Common myeloid progenitor, CD34-positive (primary cell): ENCODE data around the gene C1orf52.

Experiments
- CTCF ChIA-PET: fragments of 350-600 bp; sonication (Branson Sonifier 250); formaldehyde crosslinking; loops from one replicate; lab custom pipeline; 2021; ENCODE audit warnings: antibody characterized with exemption; lab: Charles Lee
- POLR2A ChIA-PET: fragments of 350-600 bp; sonication (Branson Sonifier 250); formaldehyde crosslinking; loops from one replicate; lab custom pipeline; 2021; ENCODE audit warnings: antibody characterized with exemption; lab: Charles Lee
- DNase-seq, 3 donors: peaks; one replicate each; pipeline versions ENCODE4 v3.0.0 to v3.0.0-alpha.2; 2013
- H3K27ac ChIP-seq, 2 experiments: 1 replicate in 1 of 2; 2 replicates in 1 of 2; pipeline ENCODE4 v1.7.0; 2013; ENCODE audit warnings: inconsistent platforms in 2 of 2, low read length in 2 of 2, mild to moderate bottlenecking in 2 of 2, low read depth in 1 of 2, moderate library complexity in 1 of 2; ENCODE audit not compliant: severe bottlenecking in 2 of 2, insufficient read depth in 1 of 2, poor library complexity in 1 of 2
- H3K27me3 ChIP-seq, 5 experiments: replicated peaks in 2 of 5; 1 replicate in 3 of 5; 2 replicates in 2 of 5; pipeline versions ENCODE4 v1.6.1 to v1.7.0; 2013; ENCODE audit warnings: low read length in 4 of 5, mild to moderate bottlenecking in 2 of 5, moderate library complexity in 2 of 5, inconsistent platforms in 1 of 5; ENCODE audit not compliant: insufficient read depth in 5 of 5, control insufficient read depth in 4 of 5
- H3K36me3 ChIP-seq, 4 experiments: 1 replicate in 2 of 4; 2 replicates in 2 of 4; pipeline versions ENCODE4 v1.6.1 to v1.7.0; 2013; ENCODE audit warnings: low read length in 3 of 4, control low read depth in 1 of 4, mild to moderate bottlenecking in 1 of 4; ENCODE audit not compliant: control insufficient read depth in 4 of 4, insufficient read depth in 4 of 4
- H3K4me1 ChIP-seq, 4 experiments: 1 replicate in 3 of 4; 2 replicates in 1 of 4; pipeline versions ENCODE4 v1.6.1 to v1.7.1; 2013; ENCODE audit warnings: low read length in 3 of 4, mild to moderate bottlenecking in 3 of 4, control low read depth in 1 of 4, inconsistent platforms in 1 of 4, moderate library complexity in 1 of 4; ENCODE audit not compliant: control insufficient read depth in 4 of 4, insufficient read depth in 4 of 4; ENCODE audit errors: control extremely low read depth in 1 of 4
- H3K4me3 ChIP-seq, 7 experiments: 1 replicate in 4 of 7; 2 replicates in 3 of 7; pipeline versions ENCODE4 v1.5.1 to v1.7.0; 2013; ENCODE audit warnings: mild to moderate bottlenecking in 7 of 7, low read length in 6 of 7, moderate library complexity in 6 of 7, inconsistent platforms in 2 of 7, low read depth in 2 of 7, control low read depth in 1 of 7; ENCODE audit not compliant: insufficient read depth in 4 of 7, control insufficient read depth in 1 of 7; ENCODE audit errors: extremely low read depth in 1 of 7
- H3K9me3 ChIP-seq, 5 experiments: 1 replicate in 4 of 5; 2 replicates in 1 of 5; pipeline versions ENCODE4 v1.6.1 to v1.7.1; 2013; ENCODE audit warnings: low read length in 4 of 5, mild to moderate bottlenecking in 2 of 5, inconsistent platforms in 1 of 5, low read depth in 1 of 5, moderate library complexity in 1 of 5; ENCODE audit not compliant: control insufficient read depth in 4 of 5, insufficient read depth in 2 of 5; ENCODE audit errors: control extremely low read depth in 1 of 5
- WGBS: methylation state at CpG from one replicate; pipeline ENCODE4 v1.1.5; 2013; ENCODE audit not compliant: insufficient coverage; 5-methylcytosine and 5-hydroxymethylcytosine counted together

Gene C1orf52

DNA sequence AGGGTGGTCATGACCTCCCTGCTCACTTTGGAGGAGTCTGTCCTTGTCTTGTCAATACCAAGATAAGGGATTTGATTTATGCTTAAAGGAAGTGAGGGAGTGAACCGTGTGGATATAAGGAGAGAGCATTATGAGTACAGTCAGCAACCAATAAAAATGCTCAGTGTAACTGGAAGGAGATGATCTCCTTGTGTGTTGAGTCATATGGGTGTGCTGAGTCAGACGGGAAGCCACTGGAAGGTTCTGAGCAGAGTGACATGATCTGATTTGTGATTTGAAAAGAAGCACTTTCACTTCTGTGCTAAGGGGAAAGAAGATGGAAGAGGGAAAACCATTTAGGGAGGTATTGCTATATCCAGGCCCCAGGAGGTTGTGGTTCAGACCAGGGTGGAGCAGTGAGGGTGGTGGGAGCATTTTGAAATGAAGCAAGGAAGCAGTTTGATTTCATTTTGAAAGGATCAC lies 19.4 kb upstream of the C1orf52 start:
- H3K9me3 ChIP-seq = no peaks in the 10 kb centered on the region
- CTCF ChIA-PET = interaction anchor here (1.1 kb wide), 1 partner anchor 14 kb away, joined by 3 read pairs; no protein-coding TSS in a partner anchor
- 10% methylated on average over 1 of the region's 2 CpGs for WGBS
- peak overlapping the region in 1 of 2 experiments; percentile 3 for H3K27ac ChIP-seq
- H3K4me1 ChIP-seq = peaks cover 12 to 32% (median 23%) of the 10 kb centered on the region in 4 experiments
- DNase-seq = peak; percentile 69 to 93 (median 91)
- H3K27me3 ChIP-seq = no peaks in the 10 kb centered on the region
- POLR2A ChIA-PET = no interaction called here
- peak overlapping the region in 1 of 7 experiments; percentile 45 for H3K4me3 ChIP-seq
- H3K36me3 ChIP-seq = no peaks in the 10 kb centered on the region

DNA sequence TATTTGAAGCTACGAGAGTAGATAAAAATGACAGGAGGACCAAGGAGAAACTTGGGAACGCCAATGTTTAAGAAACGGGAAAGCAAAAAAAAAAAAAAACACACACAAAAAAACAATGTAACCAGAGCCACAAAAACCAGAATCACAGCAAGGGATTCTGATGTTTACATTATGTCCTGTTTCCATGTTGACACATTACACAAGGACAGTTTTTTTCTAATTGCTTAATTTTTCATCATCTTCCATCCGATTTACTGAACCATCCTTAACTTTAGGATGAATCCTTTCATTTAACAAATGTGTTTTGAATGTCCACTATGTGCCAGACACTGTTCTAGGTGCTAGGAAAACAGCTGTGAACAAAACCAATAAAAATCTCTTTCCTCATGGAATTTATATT lies 18.3 kb upstream of the C1orf52 start:
- CTCF ChIA-PET = interaction anchor here (1.9 kb wide), 1 partner anchor 31 kb away, joined by 7 read pairs; no protein-coding TSS in a partner anchor
- H3K4me1 ChIP-seq = peaks cover 12 to 32% (median 23%) of the 10 kb centered on the region in 4 experiments
- POLR2A ChIA-PET = no interaction called here
- DNase-seq = no peak
- H3K27me3 ChIP-seq = no peaks in the 10 kb centered on the region
- peaks cover 0 to 3% (median 0%) of the 10 kb centered on the region in 4 experiments for H3K36me3 ChIP-seq
- H3K27ac ChIP-seq = no peak overlapping the region
- H3K4me3 ChIP-seq = no peak overlapping the region
- WGBS = 97% methylated on average over 4 of the region's 4 CpGs
- H3K9me3 ChIP-seq = no peaks in the 10 kb centered on the region

DNA sequence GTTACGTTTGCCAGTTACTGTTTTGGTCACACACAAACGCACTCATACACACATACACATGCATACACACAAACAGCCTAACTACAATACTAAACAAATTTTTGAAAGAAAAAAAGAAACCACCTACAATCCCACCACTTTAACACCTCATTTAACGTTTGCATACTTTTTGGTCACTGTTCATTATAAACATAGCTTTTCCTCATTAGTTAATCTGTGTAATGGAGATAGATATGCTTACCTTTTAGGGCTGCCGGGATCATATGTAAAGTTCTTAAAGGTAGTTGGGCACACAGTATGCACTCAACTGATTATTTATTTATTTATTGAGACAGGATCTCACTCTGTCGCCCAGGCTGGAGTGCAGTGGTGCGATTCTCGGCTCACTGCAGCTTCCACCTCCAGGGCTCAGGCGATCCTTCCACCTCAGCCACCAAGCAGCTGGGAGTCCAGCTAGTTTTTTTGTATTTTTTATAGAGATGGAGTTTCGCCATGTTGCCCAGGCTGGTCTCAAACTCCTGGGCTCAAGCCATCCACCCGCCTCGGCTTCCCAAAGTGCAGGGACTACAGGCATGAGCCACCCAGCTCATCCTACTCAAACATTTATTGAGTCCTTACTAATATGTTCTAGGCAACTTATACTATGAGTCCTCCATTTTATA lies 17.6 kb upstream of the C1orf52 start:
- ChIA-PET POLR2A (interaction anchor here (1.3 kb wide), 1 partner anchor 17 kb away, joined by 5 read pairs; the partner anchor contains the start of gene C1orf52), CTCF (interaction anchor here (1.1 to 8.1 kb wide), 3 partner anchors 17 to 332 kb away, joined by 3 to 84 read pairs (median 7); partner anchors contain the start of gene C1orf52)
- H3K9me3 ChIP-seq = no peaks in the 10 kb centered on the region
- 33% methylated on average over 3 of the region's 11 CpGs for WGBS
- peak overlapping the region in 6 of 7 experiments; percentile 64 to 99 (median 89) for H3K4me3 ChIP-seq
- peak overlapping the region; percentile 34 to 95 for H3K27ac ChIP-seq
- H3K4me1 ChIP-seq = peaks cover 12 to 32% (median 23%) of the 10 kb centered on the region in 4 experiments
- peaks cover 0 to 6% (median 3%) of the 10 kb centered on the region in 4 experiments for H3K36me3 ChIP-seq
- no peaks in the 10 kb centered on the region for H3K27me3 ChIP-seq
- no peak for DNase-seq

DNA sequence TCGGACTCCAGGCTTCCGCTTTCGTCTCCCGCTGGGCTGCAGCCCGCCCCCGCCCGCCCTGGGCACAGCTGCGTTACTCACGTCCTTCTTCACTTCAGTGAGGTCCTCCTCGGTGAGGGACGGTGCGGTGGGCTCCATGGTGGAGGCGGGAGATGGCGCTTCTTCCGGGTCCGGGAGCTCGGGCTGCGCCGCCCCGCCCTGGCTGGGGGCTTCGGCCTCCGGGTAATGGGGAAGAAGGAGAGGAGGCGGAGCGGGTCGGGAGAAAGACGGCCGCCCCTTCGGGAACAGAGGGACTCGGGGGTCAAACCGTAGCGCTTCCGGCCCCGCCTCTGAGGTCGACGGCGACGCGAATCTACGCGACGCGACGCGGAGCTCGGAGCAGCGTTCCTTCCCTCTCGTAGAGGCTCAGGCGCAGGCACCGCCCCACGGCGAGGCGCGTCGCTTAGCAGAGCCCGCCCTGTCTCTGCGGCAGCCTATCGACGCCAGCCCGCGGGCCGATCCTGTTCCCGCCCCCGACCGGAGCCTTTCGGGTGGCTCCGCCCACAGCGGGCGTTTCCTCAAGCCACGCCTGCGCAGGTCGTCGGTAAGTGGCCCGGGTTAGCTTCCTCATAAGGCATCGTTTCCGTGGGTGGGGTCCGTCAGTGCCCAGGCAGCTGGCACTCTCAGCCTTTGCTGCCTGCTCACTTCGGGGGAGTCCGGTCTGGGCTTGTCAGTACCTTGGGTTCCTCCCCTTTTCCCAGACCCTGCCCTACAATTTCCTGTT lies 16.9 kb upstream of the C1orf52 start, which contains the start of gene BCL10:
TSS of gene BCL10 (minus strand) at position 418 of the 763 bp plus-strand sequence. CDS start at position 138, 280 bp downstream.
- Histone ChIP-seq H3K36me3 (peaks cover 0 to 11% (median 3%) of the 10 kb centered on the region in 4 experiments), H3K27ac (peak within 1 kb of the TSS; percentile 82 to 95), H3K9me3 (no peaks in the 10 kb centered on the region), H3K4me3 (peak within 1 kb of the TSS; percentile 67 to 99 (median 95)), H3K4me1 (peaks cover 12 to 32% (median 23%) of the 10 kb centered on the region in 4 experiments), H3K27me3 (no peaks in the 10 kb centered on the region)
- CTCF ChIA-PET = interaction anchor here (1.1 to 8.1 kb wide), 4 partner anchors 9 to 332 kb away, joined by 3 to 84 read pairs (median 8); partner anchors contain the start of gene C1orf52
- peak; percentile 98 to 99 (median 99) for DNase-seq
- POLR2A ChIA-PET = interaction anchor here (1.3 kb wide), 2 partner anchors 17 to 76 kb away, joined by 4 to 5 read pairs; partner anchors contain the start of genes C1orf52 and SYDE2
- WGBS = 0% methylated on average over 61 of the region's 78 CpGs

DNA sequence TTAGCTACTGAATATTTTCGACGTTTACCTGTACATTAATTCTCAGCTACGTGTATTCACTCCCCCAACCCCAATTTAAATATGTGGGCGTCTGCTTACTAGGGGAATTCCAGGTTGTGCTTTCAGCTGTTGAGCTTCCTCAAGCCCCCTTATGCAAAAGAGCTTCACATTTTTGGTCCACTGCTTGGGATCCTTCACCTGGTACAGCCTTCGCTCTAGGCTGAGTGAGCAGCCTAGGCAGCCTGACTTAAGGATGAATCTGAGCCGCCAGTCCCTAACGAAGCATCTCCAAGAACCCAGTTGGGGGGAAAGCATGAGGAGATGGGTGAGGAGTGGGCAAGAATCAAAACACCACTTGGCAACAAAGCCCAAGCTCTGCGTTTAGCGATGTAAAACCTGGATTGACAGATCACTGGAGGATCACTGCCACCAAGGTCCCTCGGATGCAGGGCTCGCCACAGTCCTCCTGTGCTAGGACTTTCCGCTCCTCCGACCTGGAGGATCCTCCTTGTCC lies 16.3 kb upstream of the C1orf52 start:
- Histone ChIP-seq H3K4me1 (peaks cover 12 to 32% (median 23%) of the 10 kb centered on the region in 4 experiments), H3K36me3 (peaks cover 0 to 17% (median 6%) of the 10 kb centered on the region in 4 experiments), H3K27ac (peak overlapping the region; percentile 82 to 95), H3K4me3 (peak overlapping the region; percentile 67 to 99 (median 95)), H3K9me3 (no peaks in the 10 kb centered on the region), H3K27me3 (no peaks in the 10 kb centered on the region)
- CTCF ChIA-PET = interaction anchor here (0.6 to 8.1 kb wide), 3 partner anchors 9 to 116 kb away, joined by 3 to 84 read pairs (median 8); partner anchors contain the start of gene C1orf52
- POLR2A ChIA-PET = interaction anchor here (1.3 to 1.6 kb wide), 3 partner anchors 14 to 75 kb away, joined by 3 to 5 read pairs (median 4); partner anchors contain the start of genes C1orf52 and SYDE2
- peak; percentile 26 to 80 (median 71) for DNase-seq
- 5% methylated on average over 11 of the region's 13 CpGs for WGBS

DNA sequence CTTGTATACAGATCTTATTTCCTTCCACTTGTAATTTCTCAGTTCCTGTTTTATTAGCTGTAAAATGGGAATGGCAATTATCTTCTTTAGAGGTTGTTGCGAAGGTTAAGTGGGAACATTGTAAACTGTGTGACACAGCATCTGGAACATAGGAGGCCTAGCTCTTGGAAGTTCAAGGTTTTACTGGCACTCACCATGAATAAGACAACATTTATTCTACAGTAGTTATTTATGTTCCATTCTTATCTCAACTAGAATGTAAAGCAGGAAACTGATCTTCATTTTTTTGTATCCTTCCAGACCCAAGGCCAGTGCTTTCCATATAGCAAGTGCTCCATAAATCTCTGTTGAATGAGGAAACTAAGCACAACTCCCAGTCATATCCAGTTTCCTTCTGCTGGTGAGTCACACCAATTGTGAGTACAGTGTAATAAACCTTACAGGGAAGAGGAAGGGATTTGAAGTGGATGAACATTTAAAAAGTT lies 15.5 kb upstream of the C1orf52 start:
- no peaks in the 10 kb centered on the region for H3K27me3 ChIP-seq
- H3K27ac ChIP-seq = peak overlapping the region; percentile 20 to 95
- ChIA-PET POLR2A (interaction anchor here (1.3 to 1.6 kb wide), 2 partner anchors 14 to 74 kb away, joined by 3 to 4 read pairs; partner anchors contain the start of gene SYDE2), CTCF (interaction anchor here (0.6 to 8.1 kb wide), 2 partner anchors 15 to 116 kb away, joined by 3 to 84 read pairs; partner anchors contain the start of gene C1orf52)
- no CpG with 5 or more reads among the region's 1 CpG for WGBS
- H3K9me3 ChIP-seq = no peaks in the 10 kb centered on the region
- peaks cover 12 to 32% (median 23%) of the 10 kb centered on the region in 4 experiments for H3K4me1 ChIP-seq
- peaks cover 0 to 25% (median 9%) of the 10 kb centered on the region in 4 experiments for H3K36me3 ChIP-seq
- H3K4me3 ChIP-seq = peak overlapping the region in 6 of 7 experiments; percentile 80 to 99 (median 96)
- DNase-seq = peak in 1 of 3 donors; percentile 36
